Gastrocnemius medialis (tissue), 4 donors: ENCODE results near the gene TRAF7.

ENCODE experiments used
- CTCF ChIP-seq, 5 experiments: fragments of 450-650 bp in 3 of 5; fragments of 200-600 bp in 2 of 5; sonication (generic) in 2 of 5; IDR thresholded peaks in 4 of 5; conservative IDR thresholded peaks in 1 of 5; 1 replicate in 4 of 5; 2 replicates in 1 of 5; pipeline ENCODE4 v1.5.1; 2016 to 2019; ENCODE audit warnings: antibody characterized with exemption in 5 of 5, mild to moderate bottlenecking in 3 of 5, moderate library complexity in 3 of 5
- POLR2A ChIP-seq, 2 donors: fragments of 450-650 bp; IDR thresholded peaks; one replicate each; pipeline ENCODE4 v1.6.1; 2017; ENCODE audit warnings: antibody characterized with exemption in 2 of 2, mild to moderate bottlenecking in 2 of 2, moderate library complexity in 2 of 2

- no peak for TF ChIP-seq POLR2A (IDR thresholded peaks at IDR 0.05)
- TF ChIP-seq CTCF (IDR thresholded peaks at IDR 0.05 in 4 of 5, conservative IDR thresholded peaks at IDR 0.05 in 1 of 5), result no peak
These were observed 2.7 kb downstream of the TRAF7 start for GRCh38 chr16:2158262-2158638.
